CD1c-positive myeloid dendritic cell (primary cell): ENCODE results near the gene RGMA.
"Not testable (repeated sequence)": the region's sequence is repeated elsewhere in the genome, so short reads cannot be mapped to it uniquely, and the experiment has no call there.

Experiments used
- DNase-seq: peaks from one replicate; pipeline ENCODE4 v3.0.0-alpha.2; 2016; ENCODE audit errors: extremely low spot score

RGMA gene

GRCh38 chr15:93066834-93067648 lies 22.0 kb downstream of the RGMA start:
- DNase-seq, result no peak

- no peak for DNase-seq
Observed at GRCh38 chr15:93066224-93066681, 22.8 kb downstream of the RGMA start.

GRCh38 chr15:93065641-93066045 lies 23.4 kb downstream of the RGMA start:
- DNase-seq, result no peak

- no peak for DNase-seq
Observed at GRCh38 chr15:93063796-93064690, 25.0 kb downstream of the RGMA start.

GRCh38 chr15:93063262-93063671 lies 25.7 kb downstream of the RGMA start:
- DNase-seq, result no peak

- DNase-seq, result not testable (repeated sequence)
Observed at GRCh38 chr15:93062628-93063261, 26.3 kb downstream of the RGMA start.

GRCh38 chr15:93060336-93061248 lies 28.4 kb downstream of the RGMA start:
- DNase-seq, result no peak

GRCh38 chr15:93059442-93059841 lies 29.6 kb downstream of the RGMA start:
- no peak for DNase-seq

- no peak for DNase-seq
Observed at GRCh38 chr15:93058904-93059427, 30.0 kb downstream of the RGMA start.

GRCh38 chr15:93058128-93058527 lies 30.9 kb downstream of the RGMA start:
- DNase-seq, result no peak

GRCh38 chr15:93057618-93058017 lies 31.4 kb downstream of the RGMA start:
- DNase-seq, result no peak

- no peak for DNase-seq
Observed at GRCh38 chr15:93056836-93057235, 32.2 kb downstream of the RGMA start.

GRCh38 chr15:93055211-93055610 lies 33.8 kb downstream of the RGMA start:
- no peak for DNase-seq

GRCh38 chr15:93052090-93052879 lies 36.7 kb downstream of the RGMA start:
- no peak for DNase-seq

- DNase-seq, result no peak
Observed at GRCh38 chr15:93051236-93052089, 37.5 kb downstream of the RGMA start.

GRCh38 chr15:93050648-93051047 lies 38.4 kb downstream of the RGMA start:
- DNase-seq, result no peak

- DNase-seq, result no peak
Observed at GRCh38 chr15:93049914-93050578, 39.0 kb downstream of the RGMA start.

- DNase-seq, result no peak
Observed at GRCh38 chr15:93049233-93049632, 39.8 kb downstream of the RGMA start.

- no peak for DNase-seq
Observed at GRCh38 chr15:93048759-93049161, 40.3 kb downstream of the RGMA start.
